Testis (tissue), 2 donors: Measurements from ENCODE around the gene ARHGAP5.

Experiments
- POLR2A ChIP-seq: fragments of 450-650 bp; IDR thresholded peaks from one replicate; pipeline ENCODE4 v1.6.1; 2017; ENCODE audit warnings: antibody characterized with exemption, mild to moderate bottlenecking, moderate library complexity
- TF ChIP-seq, protein P1 (sequence below), 3 experiments: fragments of 450-650 bp in 2 of 3; fragments of 200-600 bp in 1 of 3; sonication (generic) in 1 of 3; IDR thresholded peaks; one replicate each; pipeline ENCODE4 v1.5.1; 2016 to 2019; ENCODE audit warnings: antibody characterized with exemption in 3 of 3, mild to moderate bottlenecking in 2 of 3, moderate library complexity in 1 of 3

DNA sequence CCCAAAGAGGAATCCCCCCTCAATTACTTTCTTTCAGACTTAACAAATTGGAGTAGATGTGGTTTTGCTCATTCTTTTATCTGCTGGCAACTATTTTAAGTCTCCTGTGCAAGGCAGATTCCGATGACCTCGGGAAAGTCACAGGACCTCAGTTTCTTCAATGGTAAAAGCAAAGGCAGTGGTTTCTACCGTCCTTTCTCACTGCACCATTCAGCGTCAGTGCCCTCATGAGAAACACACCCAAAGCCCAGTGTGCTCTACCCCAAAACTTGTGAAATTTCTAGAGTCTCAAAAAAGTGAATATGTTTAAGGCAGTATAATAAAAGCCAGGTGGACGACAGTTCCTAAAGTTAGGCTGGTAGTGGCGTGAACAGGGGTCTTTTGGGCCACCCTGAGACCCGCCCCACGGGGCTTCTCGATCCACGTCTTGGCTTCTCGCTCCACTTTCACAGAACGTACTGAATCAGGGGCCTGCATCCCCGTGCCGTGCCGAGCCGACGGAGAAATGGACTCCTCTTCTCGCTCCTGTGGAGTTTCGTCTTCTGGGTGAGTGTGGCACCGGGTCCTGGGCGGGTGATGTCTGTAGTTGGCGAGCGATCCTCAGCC lies 1.3 kb upstream of the ARHGAP5 start:
- TF ChIP-seq POLR2A: no peak
- TF ChIP-seq, protein P1, sequence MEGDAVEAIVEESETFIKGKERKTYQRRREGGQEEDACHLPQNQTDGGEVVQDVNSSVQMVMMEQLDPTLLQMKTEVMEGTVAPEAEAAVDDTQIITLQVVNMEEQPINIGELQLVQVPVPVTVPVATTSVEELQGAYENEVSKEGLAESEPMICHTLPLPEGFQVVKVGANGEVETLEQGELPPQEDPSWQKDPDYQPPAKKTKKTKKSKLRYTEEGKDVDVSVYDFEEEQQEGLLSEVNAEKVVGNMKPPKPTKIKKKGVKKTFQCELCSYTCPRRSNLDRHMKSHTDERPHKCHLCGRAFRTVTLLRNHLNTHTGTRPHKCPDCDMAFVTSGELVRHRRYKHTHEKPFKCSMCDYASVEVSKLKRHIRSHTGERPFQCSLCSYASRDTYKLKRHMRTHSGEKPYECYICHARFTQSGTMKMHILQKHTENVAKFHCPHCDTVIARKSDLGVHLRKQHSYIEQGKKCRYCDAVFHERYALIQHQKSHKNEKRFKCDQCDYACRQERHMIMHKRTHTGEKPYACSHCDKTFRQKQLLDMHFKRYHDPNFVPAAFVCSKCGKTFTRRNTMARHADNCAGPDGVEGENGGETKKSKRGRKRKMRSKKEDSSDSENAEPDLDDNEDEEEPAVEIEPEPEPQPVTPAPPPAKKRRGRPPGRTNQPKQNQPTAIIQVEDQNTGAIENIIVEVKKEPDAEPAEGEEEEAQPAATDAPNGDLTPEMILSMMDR (IDR thresholded peaks at IDR 0.05): no peak
